Lower leg skin (tissue), 4 donors: ENCODE data around the gene SPATA31C1. TPM values are rescaled to one million over a fixed set of nuclear protein-coding genes. Genes with fewer than 3 reads are reported as not detected.
"Not testable (repeated sequence)": the region's sequence is repeated elsewhere in the genome, so short reads cannot be mapped to it uniquely, and the experiment has no call there.

Source experiments
- DNase-seq, 2 donors: peaks; one replicate each; pipeline ENCODE4 v3.0.0-alpha.2; 2019; ENCODE audit warnings: low spot score in 2 of 2
- H3K4me3 ChIP-seq: fragments of 200-600 bp; sonication (generic); 2 replicates; pipeline ENCODE4 v1.5.1; 2017; ENCODE audit warnings: mild to moderate bottlenecking, low read depth; ENCODE audit not compliant: poor library complexity, severe bottlenecking
- POLR2A ChIP-seq, 2 donors: fragments of 450-650 bp; IDR thresholded peaks; one replicate each; pipeline ENCODE4 v1.6.1; 2016 to 2017; ENCODE audit warnings: antibody characterized with exemption in 2 of 2, mild to moderate bottlenecking in 1 of 2, moderate library complexity in 1 of 2
- WGBS, 2 donors: methylation state at CpG; one replicate each; pipeline ENCODE4 v1.1.5; 2018; 5-methylcytosine and 5-hydroxymethylcytosine counted together
- intact Hi-C: fragments of 100-400 bp; cut with DNase I; formaldehyde crosslinking; loops from one replicate; pipeline ENCODE4 v1.15.0; 2023; ENCODE audit warnings: low total_unique reads
- total RNA-seq, 4 donors: library from RNA; depleted of rRNA; stranded (reverse); fragments of >200 nt; gene quantifications; one replicate each; pipeline ENCODE4 v1.1.0, GENCODE V29; 2016
- TF ChIP-seq, protein P1 (sequence below), 3 donors: fragments of 450-650 bp; IDR thresholded peaks; one replicate each; pipeline ENCODE4 v1.5.1; 2016; ENCODE audit warnings: antibody characterized with exemption in 3 of 3, mild to moderate bottlenecking in 3 of 3, moderate library complexity in 2 of 3

The SPATA31C1 gene
- total RNA-seq, 4 donors from 2014 or later = not detected

DNA sequence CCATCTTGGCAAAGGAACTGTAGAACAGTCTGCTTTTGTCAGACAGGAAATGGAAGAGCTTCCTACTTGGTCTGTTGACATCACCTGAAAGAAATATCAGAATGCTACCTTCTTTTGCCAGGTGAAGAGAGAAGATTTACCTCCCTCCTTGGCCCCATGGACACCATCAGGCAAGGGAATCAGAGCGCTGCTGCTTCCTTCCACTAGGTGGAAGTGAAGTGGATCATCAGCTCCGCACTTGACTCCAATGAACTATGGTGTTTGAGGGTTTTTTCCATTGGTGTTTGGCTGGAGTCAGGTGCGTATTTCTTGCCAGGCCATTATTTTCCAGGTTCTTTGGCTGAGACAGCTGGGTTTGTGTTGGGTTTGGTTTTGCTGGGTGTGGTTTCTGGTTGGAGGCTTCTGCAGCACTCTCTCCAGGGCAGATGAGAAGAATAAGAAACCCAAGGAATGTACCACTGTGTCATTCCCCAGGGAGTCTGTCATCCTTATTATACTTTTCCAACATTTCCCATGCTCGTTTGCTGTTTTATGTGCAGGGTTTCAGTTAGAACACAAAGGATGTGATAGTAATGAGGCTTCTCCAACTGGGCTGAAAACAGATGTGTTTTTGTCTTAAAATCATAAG is 22.6 kb upstream of the SPATA31C1 start:
- intact Hi-C loops = no loop called here
- DNase-seq = no peak
- H3K4me3 ChIP-seq = no peak overlapping the region
- TF ChIP-seq POLR2A (IDR thresholded peaks at IDR 0.05) = no peak
- TF ChIP-seq, protein P1, sequence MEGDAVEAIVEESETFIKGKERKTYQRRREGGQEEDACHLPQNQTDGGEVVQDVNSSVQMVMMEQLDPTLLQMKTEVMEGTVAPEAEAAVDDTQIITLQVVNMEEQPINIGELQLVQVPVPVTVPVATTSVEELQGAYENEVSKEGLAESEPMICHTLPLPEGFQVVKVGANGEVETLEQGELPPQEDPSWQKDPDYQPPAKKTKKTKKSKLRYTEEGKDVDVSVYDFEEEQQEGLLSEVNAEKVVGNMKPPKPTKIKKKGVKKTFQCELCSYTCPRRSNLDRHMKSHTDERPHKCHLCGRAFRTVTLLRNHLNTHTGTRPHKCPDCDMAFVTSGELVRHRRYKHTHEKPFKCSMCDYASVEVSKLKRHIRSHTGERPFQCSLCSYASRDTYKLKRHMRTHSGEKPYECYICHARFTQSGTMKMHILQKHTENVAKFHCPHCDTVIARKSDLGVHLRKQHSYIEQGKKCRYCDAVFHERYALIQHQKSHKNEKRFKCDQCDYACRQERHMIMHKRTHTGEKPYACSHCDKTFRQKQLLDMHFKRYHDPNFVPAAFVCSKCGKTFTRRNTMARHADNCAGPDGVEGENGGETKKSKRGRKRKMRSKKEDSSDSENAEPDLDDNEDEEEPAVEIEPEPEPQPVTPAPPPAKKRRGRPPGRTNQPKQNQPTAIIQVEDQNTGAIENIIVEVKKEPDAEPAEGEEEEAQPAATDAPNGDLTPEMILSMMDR (IDR thresholded peaks at IDR 0.05) = no peak
- WGBS, 2 donors = 73 to 76% methylated on average over 4 of the region's 4 CpGs

DNA sequence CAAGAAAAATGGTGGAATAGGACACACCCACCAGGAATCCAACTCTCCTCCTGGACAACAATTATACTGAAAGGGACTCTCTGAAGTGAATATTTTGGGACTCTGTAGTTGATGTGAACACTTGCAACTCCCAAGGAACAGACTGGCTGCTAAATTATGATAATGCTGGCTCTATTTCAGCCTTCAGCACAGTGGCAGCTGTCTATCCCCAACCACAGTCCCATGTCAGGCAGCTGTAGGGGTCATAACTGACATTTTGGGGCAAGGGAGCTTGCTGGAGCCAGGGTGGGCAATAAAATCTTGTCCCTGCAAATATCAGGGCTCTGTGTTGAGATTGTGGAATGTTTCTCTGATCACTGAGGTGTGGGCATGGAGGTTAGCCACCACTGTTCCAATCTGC is 20.9 kb upstream of the SPATA31C1 start:
- no peak overlapping the region for H3K4me3 ChIP-seq
- no peak for DNase-seq
- TF ChIP-seq, protein P1 (IDR thresholded peaks at IDR 0.05) = no peak
- no peak for TF ChIP-seq POLR2A (IDR thresholded peaks at IDR 0.05)
- intact Hi-C loops = no loop called here

DNA sequence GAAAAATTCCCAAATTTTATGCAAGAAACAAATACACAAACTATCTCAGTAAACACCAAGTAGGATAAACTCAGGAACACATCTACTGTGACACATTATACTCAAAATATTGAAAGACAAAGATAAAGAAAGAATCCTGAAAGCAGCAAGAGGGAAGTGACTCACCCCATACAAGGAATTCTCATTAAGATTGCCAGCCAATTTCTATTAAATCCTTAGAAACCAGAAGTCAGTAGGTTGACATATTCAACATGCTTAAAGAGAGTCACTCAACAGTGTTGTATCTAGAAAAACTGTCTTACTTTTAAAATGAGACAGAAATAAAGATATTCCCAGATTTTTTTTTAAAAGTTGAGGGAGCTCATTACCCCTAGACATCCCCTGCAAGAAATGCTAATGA is 19.6 kb upstream of the SPATA31C1 start:
- H3K4me3 ChIP-seq = no peak overlapping the region
- intact Hi-C loops = no loop called here
- DNase-seq = no peak
- TF ChIP-seq POLR2A (IDR thresholded peaks at IDR 0.05) = no peak
- TF ChIP-seq, protein P1 (IDR thresholded peaks at IDR 0.05) = no peak

DNA sequence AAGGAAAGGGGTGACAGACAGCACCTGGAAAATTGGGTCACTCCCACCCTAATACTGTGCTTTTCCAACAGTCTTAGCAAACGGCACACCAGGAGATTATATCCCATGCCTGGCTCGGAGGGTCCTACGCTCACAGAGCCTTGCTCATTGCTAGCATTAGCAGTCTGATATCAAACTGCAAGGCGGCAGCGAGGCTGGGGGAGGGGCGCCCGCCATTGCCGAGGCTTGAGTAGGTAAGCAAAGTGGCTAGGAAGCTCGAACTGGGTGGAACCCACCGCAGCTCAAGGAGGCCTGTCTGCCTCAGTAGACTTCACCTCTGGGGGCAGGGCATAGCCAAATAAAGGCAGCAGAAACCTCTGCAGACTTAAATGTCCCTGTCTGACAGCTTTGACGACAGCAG is 15.4 kb upstream of the SPATA31C1 start:
- WGBS, 2 donors = 76 to 98% methylated on average over 11 of the region's 11 CpGs
- intact Hi-C loops, DNase-seq, H3K4me3 ChIP-seq: not testable (repeated sequence)

DNA sequence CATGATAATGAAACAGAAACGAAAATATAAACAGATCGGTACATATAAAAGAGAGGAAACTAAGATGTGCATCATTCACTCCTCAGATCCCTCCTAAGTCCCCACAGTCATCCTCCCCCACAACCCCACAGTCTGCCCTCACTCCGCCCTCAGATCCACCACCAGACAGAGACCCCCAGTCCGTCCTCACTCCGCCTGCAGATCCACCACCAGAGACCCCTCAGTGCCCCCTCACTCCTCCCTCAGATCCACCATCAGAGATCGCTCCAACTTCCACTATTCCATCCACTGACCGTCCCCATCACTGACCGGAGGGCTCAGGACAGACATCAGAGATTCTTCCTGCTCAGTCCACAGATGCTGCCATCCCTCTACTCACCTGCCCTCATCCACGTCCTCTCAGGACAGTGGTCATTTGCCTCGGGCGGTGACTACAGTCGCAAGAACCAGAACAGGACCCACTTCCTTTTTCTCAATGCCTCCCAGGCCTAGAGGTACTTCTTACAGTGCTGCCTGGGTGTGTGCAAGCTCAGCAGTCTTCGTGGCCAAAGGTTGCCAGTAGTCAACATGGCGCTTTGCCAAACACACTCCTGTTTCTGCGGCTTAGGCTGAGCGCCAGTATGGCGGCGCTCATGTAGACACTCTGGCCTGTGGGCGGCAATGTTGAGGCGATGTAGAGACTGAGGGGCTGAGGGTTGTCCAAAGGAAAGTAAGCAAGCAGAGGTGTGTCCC is 8.3 kb upstream of the SPATA31C1 start:
- intact Hi-C loops = no loop called here
- 86% methylated on average over 20 of the region's 20 CpGs for WGBS, 2 donors
- H3K4me3 ChIP-seq = no peak overlapping the region
- TF ChIP-seq POLR2A (IDR thresholded peaks at IDR 0.05) = no peak
- TF ChIP-seq, protein P1 (IDR thresholded peaks at IDR 0.05) = no peak
- peak in 1 of 2 donors; percentile 59 for DNase-seq

DNA sequence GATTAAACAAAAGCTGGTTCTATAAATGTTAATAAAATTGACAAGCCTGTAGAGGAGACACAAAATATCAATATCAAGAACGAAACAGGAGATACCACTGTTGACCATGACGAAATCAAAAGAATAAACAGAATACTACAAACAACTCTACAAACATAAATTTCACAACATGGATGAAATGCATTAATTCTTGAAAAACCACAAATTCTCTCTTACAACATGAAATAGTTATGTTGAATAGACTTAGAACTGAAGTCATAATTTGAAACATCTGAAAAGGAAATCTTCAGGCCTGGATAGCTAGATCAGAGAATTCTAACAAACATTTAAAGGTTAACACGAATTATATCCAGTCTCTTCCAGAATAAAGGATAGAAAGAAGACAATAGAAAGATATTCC is 6.9 kb upstream of the SPATA31C1 start:
- intact Hi-C loops = no loop called here
- no peak overlapping the region for H3K4me3 ChIP-seq
- TF ChIP-seq POLR2A (IDR thresholded peaks at IDR 0.05) = no peak
- TF ChIP-seq, protein P1 (IDR thresholded peaks at IDR 0.05) = no peak
- DNase-seq = no peak
- 57 to 66% methylated on average over 3 of the region's 3 CpGs for WGBS, 2 donors

DNA sequence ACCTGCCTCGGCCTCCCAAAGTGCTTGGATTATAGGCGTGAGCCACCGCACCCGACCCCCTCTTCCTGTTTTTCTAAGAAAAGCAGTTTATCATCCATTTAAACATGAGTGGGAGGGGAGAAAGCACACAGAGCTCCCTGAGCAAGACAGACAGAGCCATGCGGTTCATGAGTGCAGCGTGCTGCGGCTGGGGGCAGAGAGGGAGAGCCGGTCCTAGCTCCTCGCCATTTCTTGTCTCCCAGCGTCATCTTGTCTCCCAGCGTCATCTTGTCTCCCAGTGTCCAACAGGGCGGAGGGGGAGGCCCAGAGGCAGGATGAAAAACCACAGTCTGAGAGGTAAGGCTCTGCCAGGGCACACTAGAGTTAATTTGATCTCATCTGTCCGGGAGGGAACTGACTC is 1.3 kb downstream of the SPATA31C1 start:
- intact Hi-C loops, H3K4me3 ChIP-seq, DNase-seq: not testable (repeated sequence)
- WGBS, 2 donors = 56 to 87% methylated on average over 4 to 11 of the region's 13 CpGs

DNA sequence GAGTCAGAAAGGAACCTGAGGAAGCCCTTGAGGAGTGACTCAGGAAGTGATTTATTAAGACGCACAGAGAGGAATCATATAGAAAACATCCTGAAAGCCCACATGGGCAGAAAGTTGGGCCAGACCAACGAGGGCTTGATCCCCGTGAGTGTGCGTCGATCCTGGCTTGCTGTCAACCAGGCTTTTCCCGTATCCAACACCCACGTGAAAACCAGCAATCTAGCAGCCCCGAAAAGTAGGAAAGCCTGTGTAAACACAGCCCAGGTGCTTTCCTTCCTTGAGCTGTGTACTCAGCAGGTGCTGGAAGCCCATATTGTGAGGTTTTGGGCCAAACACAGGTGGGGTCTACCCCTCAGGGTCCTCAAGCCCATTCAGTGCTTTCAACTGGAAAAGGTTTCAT is 3.8 kb downstream of the SPATA31C1 start:
- 73 to 86% methylated on average over 8 of the region's 8 CpGs for WGBS, 2 donors
- intact Hi-C loops, DNase-seq, H3K4me3 ChIP-seq: not testable (repeated sequence)

DNA sequence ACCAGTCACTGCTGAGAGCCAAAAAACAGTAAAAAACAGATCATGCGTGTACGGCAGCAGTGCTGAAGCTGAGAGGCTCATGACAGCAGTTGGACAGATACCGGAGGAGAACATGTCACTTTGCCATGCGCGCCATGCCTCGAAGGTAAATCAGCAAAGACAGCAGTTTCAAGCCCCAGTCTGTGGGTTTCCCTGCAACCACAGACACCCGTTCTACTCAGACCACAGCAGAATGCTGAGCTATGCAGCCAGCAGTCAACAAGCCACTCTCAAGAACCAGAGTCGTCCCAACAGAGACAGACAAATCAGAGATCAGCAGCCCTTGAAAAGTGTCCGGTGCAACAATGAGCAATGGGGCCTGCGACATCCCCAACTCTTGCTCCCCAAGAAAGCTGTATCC is 5.2 kb downstream of the SPATA31C1 start:
- whole genome bisulfite sequencing, 2 donors = 14 to 50% methylated on average over 3 to 5 of the region's 10 CpGs
- intact Hi-C loops, H3K4me3 ChIP-seq, DNase-seq: not testable (repeated sequence)

DNA sequence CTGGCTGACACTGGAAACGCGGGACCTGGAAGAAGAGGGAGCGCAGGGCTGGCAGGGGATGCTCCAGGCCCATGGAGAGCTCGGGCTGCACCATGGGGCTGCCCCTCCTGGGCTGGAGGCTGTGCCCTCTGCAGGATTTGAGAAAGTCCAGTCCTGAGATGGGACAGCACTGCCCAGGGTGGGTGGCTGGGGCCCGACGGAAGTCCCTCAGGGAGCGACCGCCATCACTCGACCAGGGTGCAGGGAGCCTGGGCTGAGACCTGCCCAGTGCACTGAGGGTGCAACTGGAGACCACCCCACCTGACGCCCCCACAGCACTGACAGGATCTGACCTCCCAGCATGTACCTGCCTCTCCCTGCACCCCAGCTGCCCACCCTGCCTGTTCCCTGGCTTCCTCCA is 7.1 kb downstream of the SPATA31C1 start:
- DNase-seq, intact Hi-C loops: not testable (repeated sequence)
- 94 to 96% methylated on average over 10 of the region's 10 CpGs for WGBS, 2 donors

More for the DNA sequence above, 7.1 kb downstream of the SPATA31C1 start:
- not testable (repeated sequence) for H3K4me3 ChIP-seq
